Iris pigment epithelial cell (primary cell): ENCODE results near the gene COL9A3.
A peak's percentile ranks its signal among the peaks of the same experiment; 100 is the strongest.

Source experiments
- DNase-seq: peaks from one replicate; pipeline ENCODE4 v3.0.0-alpha.2; 2011; ENCODE audit warnings: low read depth

The COL9A3 gene

GRCh38 chr20:62856931-62857619 is 40.2 kb downstream of the COL9A3 start:
- DNase-seq: no peak

GRCh38 chr20:62858058-62858830 is 41.4 kb downstream of the COL9A3 start:
- no peak for DNase-seq

GRCh38 chr20:62859721-62860120 is 42.9 kb downstream of the COL9A3 start:
- no peak for DNase-seq

- DNase-seq: peak; percentile 28
Observed at GRCh38 chr20:62860391-62860923, 43.6 kb downstream of the COL9A3 start.

- DNase-seq: peak; percentile 36
Observed at GRCh38 chr20:62860924-62861691, 44.3 kb downstream of the COL9A3 start.

GRCh38 chr20:62861726-62862336 is 45.0 kb downstream of the COL9A3 start, which contains the start of gene TCFL5:
Gene TCFL5 (minus strand): TSS chr20:62861822. CDS start chr20:62861670, 152 bp downstream.
- peak; percentile 79 for DNase-seq

GRCh38 chr20:62864207-62864606 is 47.4 kb downstream of the COL9A3 start:
- DNase-seq: no peak

- no peak for DNase-seq
Observed at GRCh38 chr20:62872184-62872847, 55.5 kb downstream of the COL9A3 start.

GRCh38 chr20:62872862-62873261 is 56.0 kb downstream of the COL9A3 start:
- no peak for DNase-seq

- no peak for DNase-seq
Observed at GRCh38 chr20:62873280-62873679, 56.4 kb downstream of the COL9A3 start.

- peak; percentile 49 for DNase-seq
Observed at GRCh38 chr20:62873681-62874031, 56.8 kb downstream of the COL9A3 start.

- no peak for DNase-seq
Observed at GRCh38 chr20:62874964-62875344, 58.1 kb downstream of the COL9A3 start.

- peak; percentile 79 for DNase-seq
Observed at GRCh38 chr20:62875419-62876361, 58.8 kb downstream of the COL9A3 start.

GRCh38 chr20:62876501-62876901 is 59.7 kb downstream of the COL9A3 start:
- no peak for DNase-seq

- DNase-seq: peak; percentile 46
Observed at GRCh38 chr20:62876902-62877816, 60.3 kb downstream of the COL9A3 start.

GRCh38 chr20:62878244-62879038 is 61.6 kb downstream of the COL9A3 start:
- no peak for DNase-seq

GRCh38 chr20:62879275-62880146 is 62.7 kb downstream of the COL9A3 start:
- DNase-seq: no peak
